Lower leg skin (tissue), 3 donors: ENCODE data around the gene RAPGEF5.

ENCODE experiments used
- POLR2A ChIP-seq, 2 donors: fragments of 450-650 bp; IDR thresholded peaks; one replicate each; pipeline ENCODE4 v1.6.1; 2016 to 2017; ENCODE audit warnings: antibody characterized with exemption in 2 of 2, mild to moderate bottlenecking in 1 of 2, moderate library complexity in 1 of 2
- TF ChIP-seq, protein P1 (sequence below), 3 donors: fragments of 450-650 bp; IDR thresholded peaks; one replicate each; pipeline ENCODE4 v1.5.1; 2016; ENCODE audit warnings: antibody characterized with exemption in 3 of 3, mild to moderate bottlenecking in 3 of 3, moderate library complexity in 2 of 3

DNA sequence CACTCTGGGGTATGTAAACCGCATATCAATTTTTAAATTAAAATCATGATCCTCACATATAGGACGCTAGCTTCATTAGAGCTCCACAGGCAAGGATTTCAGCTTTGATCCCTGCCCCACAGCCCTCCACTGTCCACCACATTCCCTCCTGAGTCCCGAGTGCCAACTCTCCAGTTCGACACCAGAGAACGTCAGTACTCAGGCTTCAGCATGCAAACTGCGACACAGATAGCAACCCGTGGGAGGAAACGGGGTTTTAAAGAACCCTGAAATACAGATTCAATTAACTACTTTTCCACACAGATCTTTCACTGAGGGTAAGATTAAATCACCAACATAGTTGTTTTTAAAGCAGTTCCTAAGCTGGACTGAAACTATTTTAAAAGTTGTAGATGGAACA lies 26.1 kb downstream of the RAPGEF5 start:
- TF ChIP-seq, protein P1, sequence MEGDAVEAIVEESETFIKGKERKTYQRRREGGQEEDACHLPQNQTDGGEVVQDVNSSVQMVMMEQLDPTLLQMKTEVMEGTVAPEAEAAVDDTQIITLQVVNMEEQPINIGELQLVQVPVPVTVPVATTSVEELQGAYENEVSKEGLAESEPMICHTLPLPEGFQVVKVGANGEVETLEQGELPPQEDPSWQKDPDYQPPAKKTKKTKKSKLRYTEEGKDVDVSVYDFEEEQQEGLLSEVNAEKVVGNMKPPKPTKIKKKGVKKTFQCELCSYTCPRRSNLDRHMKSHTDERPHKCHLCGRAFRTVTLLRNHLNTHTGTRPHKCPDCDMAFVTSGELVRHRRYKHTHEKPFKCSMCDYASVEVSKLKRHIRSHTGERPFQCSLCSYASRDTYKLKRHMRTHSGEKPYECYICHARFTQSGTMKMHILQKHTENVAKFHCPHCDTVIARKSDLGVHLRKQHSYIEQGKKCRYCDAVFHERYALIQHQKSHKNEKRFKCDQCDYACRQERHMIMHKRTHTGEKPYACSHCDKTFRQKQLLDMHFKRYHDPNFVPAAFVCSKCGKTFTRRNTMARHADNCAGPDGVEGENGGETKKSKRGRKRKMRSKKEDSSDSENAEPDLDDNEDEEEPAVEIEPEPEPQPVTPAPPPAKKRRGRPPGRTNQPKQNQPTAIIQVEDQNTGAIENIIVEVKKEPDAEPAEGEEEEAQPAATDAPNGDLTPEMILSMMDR (IDR thresholded peaks at IDR 0.05), result no peak
- no peak for TF ChIP-seq POLR2A (IDR thresholded peaks at IDR 0.05)
